Transverse colon (tissue), 4 donors: ENCODE results near the gene MAMDC2. TPM values are rescaled to one million over a fixed set of nuclear protein-coding genes. Genes with fewer than 3 reads are reported as not detected.
A peak's percentile ranks its signal among the peaks of the same experiment; 100 is the strongest.

ENCODE experiments used
- DNase-seq: peaks from one replicate; pipeline ENCODE4 v3.0.0-alpha.2; 2019
- H3K27ac ChIP-seq, 4 donors: fragments of 200-600 bp; sonication (generic); 2 replicates each; pipeline ENCODE4 v1.5.1; 2016 to 2018; ENCODE audit warnings: inconsistent platforms in 4 of 4
- H3K27me3 ChIP-seq: fragments of 200-600 bp; sonication (generic); 2 replicates; pipeline ENCODE4 v1.5.1; 2017; ENCODE audit warnings: inconsistent platforms
- H3K36me3 ChIP-seq, 4 donors: fragments of 200-600 bp; sonication (generic); 2 replicates each; pipeline ENCODE4 v1.5.1; 2017 to 2019; ENCODE audit warnings: inconsistent platforms in 4 of 4
- H3K4me1 ChIP-seq, 4 donors: fragments of 200-600 bp; sonication (generic); 2 replicates each; pipeline ENCODE4 v1.5.1; 2017 to 2020; ENCODE audit warnings: inconsistent platforms in 4 of 4
- H3K4me3 ChIP-seq, 4 donors: fragments of 200-600 bp; sonication (generic); 1 replicate in 1 of 4; 2 replicates in 3 of 4; pipeline versions ENCODE4 v1.5.1 to v1.6.1; 2017 to 2019; ENCODE audit warnings: inconsistent platforms in 4 of 4
- H3K9me3 ChIP-seq, 2 donors: fragments of 200-600 bp; sonication (generic); 2 replicates each; pipeline ENCODE4 v1.5.1; 2017 to 2019; ENCODE audit warnings: inconsistent platforms in 2 of 2
- EP300 ChIP-seq: sonication (generic); formaldehyde crosslinking; IDR thresholded peaks from one replicate; pipeline ENCODE4 v1.6.1; 2017; ENCODE audit warnings: antibody characterized with exemption, low read depth
- POLR2A ChIP-seq: fragments of 450-650 bp; IDR thresholded peaks from one replicate; pipeline ENCODE4 v1.6.1; 2016; ENCODE audit warnings: antibody characterized with exemption, mild to moderate bottlenecking, moderate library complexity
- POLR2AphosphoS5 ChIP-seq, 3 donors: sonication (generic); formaldehyde crosslinking; IDR thresholded peaks; one replicate each; pipeline ENCODE4 v1.6.1; 2016; ENCODE audit warnings: antibody characterized with exemption in 3 of 3
- WGBS, 2 donors: methylation state at CpG; one replicate each; pipeline ENCODE4 v1.1.5; 2018; ENCODE audit warnings: low coverage in 1 of 2; 5-methylcytosine and 5-hydroxymethylcytosine counted together
- in situ Hi-C, 4 donors: fragments of 200-750 bp; cut with MboI; loops; one replicate each; pipeline versions ENCODE4 v1.15.0 to v1.15.1; 2017; ENCODE audit warnings: low sequenced_read_pairs in 3 of 4, low pct_ligation_motif_present in 1 of 4, low pct_unique_long_range_greater_than_20kb in 1 of 4
- intact Hi-C: fragments of 100-400 bp; cut with DNase I; formaldehyde crosslinking; loops from one replicate; pipeline ENCODE4 v1.15.1; 2023; ENCODE audit warnings: low total_unique reads
- total RNA-seq, 4 donors: library from RNA; depleted of rRNA; stranded (reverse); fragments of >200 nt; gene quantifications; one replicate each; pipeline ENCODE4 v1.1.0, GENCODE V29; 2016
- TF ChIP-seq, protein P1 (sequence below), 5 experiments: fragments of 200-600 bp in 3 of 5; fragments of 450-650 bp in 2 of 5; sonication (generic) in 3 of 5; IDR thresholded peaks; 1 replicate in 2 of 5; 2 replicates in 3 of 5; pipeline ENCODE4 v1.5.1; 2016 to 2017; ENCODE audit warnings: antibody characterized with exemption in 5 of 5, inconsistent platforms in 3 of 5, mild to moderate bottlenecking in 2 of 5, moderate library complexity in 1 of 5

MAMDC2 gene
- total RNA-seq, 4 donors from 2014 or later = 7.4 to 40.5 (median 28.9) TPM

DNA sequence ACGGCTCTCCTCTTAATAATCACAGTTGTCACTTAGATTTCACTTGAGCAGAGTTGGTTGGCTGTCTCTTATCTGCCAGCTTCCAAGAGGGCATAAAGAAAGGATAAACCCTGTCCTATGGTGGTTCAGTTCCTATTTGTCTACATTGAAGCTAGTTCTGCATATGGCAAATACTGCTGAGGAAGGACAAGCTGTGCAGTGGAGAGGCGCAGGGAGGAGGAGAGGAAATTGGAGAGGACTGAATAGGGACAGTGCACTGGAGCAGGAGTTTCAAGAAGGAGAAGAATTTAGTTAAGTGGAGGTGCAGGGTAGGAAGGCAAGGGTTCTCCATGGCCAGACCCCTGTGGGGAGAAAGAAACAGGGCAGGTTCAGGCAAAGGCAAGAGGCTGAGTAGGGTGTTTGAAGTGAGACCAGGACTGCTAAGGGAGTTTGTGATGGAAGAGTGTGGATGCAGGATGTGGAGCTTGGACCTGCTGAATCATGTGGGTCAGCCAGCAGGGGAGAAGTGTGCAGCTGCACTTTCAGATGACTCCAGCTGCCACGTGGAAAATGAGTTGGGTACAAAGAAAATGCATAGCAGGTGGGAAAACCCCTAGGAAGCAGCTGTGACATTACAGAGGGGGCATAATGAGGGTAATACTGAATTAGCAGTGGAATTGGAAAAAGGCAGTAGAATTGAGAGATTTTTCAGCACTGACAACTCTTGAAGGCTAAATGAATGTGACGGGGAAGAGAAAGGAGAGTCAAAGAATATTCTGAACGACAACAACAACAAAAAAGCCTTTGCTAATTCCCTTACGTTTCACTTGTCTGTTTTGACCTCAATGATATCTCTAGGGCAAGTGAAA lies 66.8 kb downstream of the MAMDC2 start:
- no peak for DNase-seq
- no peaks in the 10 kb centered on the region for H3K9me3 ChIP-seq
- H3K36me3 ChIP-seq = no peaks in the 10 kb centered on the region
- 52 to 64% methylated on average over 6 of the region's 6 CpGs for WGBS, 2 donors
- in situ Hi-C loops (loop anchor here (5.0 to 10.0 kb wide), 2 partner anchors 143 to 146 kb away; no protein-coding TSS in a partner anchor), intact Hi-C loops (loop anchor here (10.0 kb wide), 1 partner anchor 144 kb away; the partner anchor contains the start of gene SMC5)
- no peaks in the 10 kb centered on the region for H3K27me3 ChIP-seq
- H3K4me3 ChIP-seq = no peak overlapping the region
- no peak for TF ChIP-seq POLR2AphosphoS5 (IDR thresholded peaks at IDR 0.05)
- TF ChIP-seq, protein P1, sequence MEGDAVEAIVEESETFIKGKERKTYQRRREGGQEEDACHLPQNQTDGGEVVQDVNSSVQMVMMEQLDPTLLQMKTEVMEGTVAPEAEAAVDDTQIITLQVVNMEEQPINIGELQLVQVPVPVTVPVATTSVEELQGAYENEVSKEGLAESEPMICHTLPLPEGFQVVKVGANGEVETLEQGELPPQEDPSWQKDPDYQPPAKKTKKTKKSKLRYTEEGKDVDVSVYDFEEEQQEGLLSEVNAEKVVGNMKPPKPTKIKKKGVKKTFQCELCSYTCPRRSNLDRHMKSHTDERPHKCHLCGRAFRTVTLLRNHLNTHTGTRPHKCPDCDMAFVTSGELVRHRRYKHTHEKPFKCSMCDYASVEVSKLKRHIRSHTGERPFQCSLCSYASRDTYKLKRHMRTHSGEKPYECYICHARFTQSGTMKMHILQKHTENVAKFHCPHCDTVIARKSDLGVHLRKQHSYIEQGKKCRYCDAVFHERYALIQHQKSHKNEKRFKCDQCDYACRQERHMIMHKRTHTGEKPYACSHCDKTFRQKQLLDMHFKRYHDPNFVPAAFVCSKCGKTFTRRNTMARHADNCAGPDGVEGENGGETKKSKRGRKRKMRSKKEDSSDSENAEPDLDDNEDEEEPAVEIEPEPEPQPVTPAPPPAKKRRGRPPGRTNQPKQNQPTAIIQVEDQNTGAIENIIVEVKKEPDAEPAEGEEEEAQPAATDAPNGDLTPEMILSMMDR (IDR thresholded peaks at IDR 0.05) = no peak
- no peak for TF ChIP-seq POLR2A
- TF ChIP-seq EP300 = no peak
- H3K27ac ChIP-seq = peak overlapping the region; percentile 9 to 72 (median 51)
- H3K4me1 ChIP-seq = peaks cover 0 to 24% (median 6%) of the 10 kb centered on the region in 4 donors

- in situ Hi-C loops (loop anchor here (5.0 to 10.0 kb wide), 2 partner anchors 144 to 146 kb away; no protein-coding TSS in a partner anchor), intact Hi-C loops (loop anchor here (10.0 kb wide), 1 partner anchor 144 kb away; the partner anchor contains the start of gene SMC5)
- TF ChIP-seq, protein P1 (IDR thresholded peaks at IDR 0.05) = peak; percentile 68 to 91 (median 82)
- peak in 1 of 3 donors; percentile 37 for TF ChIP-seq POLR2AphosphoS5 (IDR thresholded peaks at IDR 0.05)
- no peak for TF ChIP-seq POLR2A
- peak overlapping the region; percentile 9 to 72 (median 51) for H3K27ac ChIP-seq
- H3K27me3 ChIP-seq = no peaks in the 10 kb centered on the region
- no peak overlapping the region for H3K4me3 ChIP-seq
- peaks cover 0 to 24% (median 6%) of the 10 kb centered on the region in 4 donors for H3K4me1 ChIP-seq
- peak; percentile 81 for DNase-seq
- 5 to 8% methylated on average over 4 of the region's 4 CpGs for WGBS, 2 donors
- no peaks in the 10 kb centered on the region for H3K36me3 ChIP-seq
- H3K9me3 ChIP-seq = no peaks in the 10 kb centered on the region
These were observed 67.5 kb downstream of the MAMDC2 start for GRCh38 chr9:70111042-70111602.

GRCh38 chr9:70111641-70112236 lies 68.1 kb downstream of the MAMDC2 start:
- peak overlapping the region in 2 of 4 donors; percentile 63 to 72 for H3K27ac ChIP-seq
- in situ Hi-C loops = loop anchor here (5.0 to 10.0 kb wide), 2 partner anchors 144 to 147 kb away; no protein-coding TSS in a partner anchor
- intact Hi-C loops = loop anchor here (2.0 to 10.0 kb wide), 2 partner anchors 139 to 143 kb away; partner anchors contain the start of gene SMC5

More at GRCh38 chr9:70111641-70112236, 68.1 kb downstream of the MAMDC2 start:
- Histone ChIP-seq H3K4me1 (peaks cover 0 to 24% (median 6%) of the 10 kb centered on the region in 4 donors), H3K9me3 (no peaks in the 10 kb centered on the region), H3K4me3 (no peak overlapping the region), H3K36me3 (no peaks in the 10 kb centered on the region), H3K27me3 (no peaks in the 10 kb centered on the region)
- DNase-seq = no peak
- 40 to 62% methylated on average over 1 to 5 of the region's 5 CpGs for WGBS, 2 donors
- TF ChIP-seq, protein P1 (IDR thresholded peaks at IDR 0.05) = no peak
- TF ChIP-seq POLR2AphosphoS5 (IDR thresholded peaks at IDR 0.05) (no peak), EP300 (no peak), POLR2A (no peak)
